HEK293 (cell line): ENCODE measurements around the gene COL25A1.

Source experiments
- PBX3 ChIP-seq: sonication (generic); formaldehyde crosslinking; IDR thresholded peaks from 2 replicates; pipeline ENCODE4 v1.8.1; 2022; ENCODE audit warnings: mild to moderate bottlenecking, moderate library complexity, missing genetic modification reagents
- PRDM1 ChIP-seq: fragments of 450-650 bp; formaldehyde crosslinking; IDR thresholded peaks from 2 replicates; pipeline ENCODE4; 2016; ENCODE audit warnings: missing biosample characterization, missing genetic modification characterization
- SP2 ChIP-seq: fragments of 450-650 bp; formaldehyde crosslinking; IDR thresholded peaks from 2 replicates; pipeline ENCODE4 v1.5.1; 2016; ENCODE audit warnings: missing biosample characterization, missing genetic modification characterization
- ZBTB20 ChIP-seq: fragments of 450-650 bp; formaldehyde crosslinking; IDR thresholded peaks from 2 replicates; pipeline ENCODE4 v1.5.1; 2016; ENCODE audit warnings: missing biosample characterization, missing genetic modification characterization
- ZBTB7A ChIP-seq: fragments of 450-650 bp; formaldehyde crosslinking; IDR thresholded peaks from 2 replicates; pipeline ENCODE4 v1.5.1; 2016; ENCODE audit warnings: low read depth, missing biosample characterization, missing genetic modification characterization
- ZNF138 ChIP-seq: fragments of 450-650 bp; formaldehyde crosslinking; IDR thresholded peaks from 2 replicates; pipeline ENCODE4 v1.5.1; 2016; ENCODE audit warnings: missing biosample characterization, missing genetic modification characterization, borderline replicate concordance
- ZNF561 ChIP-seq: fragments of 450-650 bp; IDR thresholded peaks from 2 replicates; pipeline ENCODE4 v1.5.1; 2018; ENCODE audit warnings: missing biosample characterization, missing genetic modification characterization, borderline replicate concordance

- TF ChIP-seq ZNF138 (tag by site-specific recombination) (no peak), ZNF561 (no peak), PBX3 (CRISPR knock-in tag) (no peak), PRDM1 (no peak), ZBTB20 (tag by site-specific recombination) (no peak), ZBTB7A (no peak), SP2 (tag by site-specific recombination) (no peak)
Measured at GRCh38 chr4:109049926-109050325, 252.5 kb downstream of the COL25A1 start.
